Peyer's patch (tissue), 4 donors: Measurements from ENCODE around the gene APEH.

ENCODE experiments used
- POLR2A ChIP-seq, 2 donors: fragments of 450-650 bp; IDR thresholded peaks; one replicate each; pipeline ENCODE4 v1.5.1; 2017; ENCODE audit warnings: antibody characterized with exemption in 2 of 2, mild to moderate bottlenecking in 2 of 2, moderate library complexity in 2 of 2
- TF ChIP-seq, protein P1 (sequence below), 6 experiments: fragments of 450-650 bp in 4 of 6; fragments of 200-600 bp in 2 of 6; sonication (generic) in 1 of 6; IDR thresholded peaks; one replicate each; pipeline ENCODE4 v1.5.1; 2017 to 2019; ENCODE audit warnings: antibody characterized with exemption in 6 of 6, mild to moderate bottlenecking in 3 of 6, moderate library complexity in 1 of 6

DNA sequence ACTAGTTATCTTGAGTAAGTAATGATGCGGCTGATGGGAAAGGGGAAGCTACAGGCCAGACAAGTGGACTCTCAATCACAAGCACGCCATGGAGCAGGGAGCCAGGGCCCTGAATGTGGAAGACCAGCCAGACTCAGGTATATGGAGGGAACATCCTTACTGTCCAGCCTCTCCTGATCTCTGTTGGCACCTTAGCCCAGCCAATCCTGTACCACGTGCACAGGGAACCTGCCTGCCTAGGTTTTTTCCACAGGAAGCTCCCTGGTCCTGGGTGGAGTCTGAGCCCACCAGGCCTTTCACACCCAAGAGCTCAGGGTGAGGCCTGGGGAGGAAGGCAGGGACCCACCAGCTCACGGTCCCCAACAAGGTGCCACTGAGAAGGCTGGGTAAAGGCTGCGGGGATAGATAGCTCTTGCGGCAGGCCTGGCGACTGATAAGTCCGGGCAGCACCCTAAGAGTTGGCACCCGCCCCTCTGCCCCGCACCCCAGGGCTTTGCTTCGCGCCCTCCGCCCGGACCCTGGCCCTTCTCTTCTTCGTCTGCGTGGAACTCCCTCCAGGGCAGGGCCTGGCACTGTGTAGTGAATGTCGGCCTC, 933 bp upstream of the APEH start:
- TF ChIP-seq, protein P1, sequence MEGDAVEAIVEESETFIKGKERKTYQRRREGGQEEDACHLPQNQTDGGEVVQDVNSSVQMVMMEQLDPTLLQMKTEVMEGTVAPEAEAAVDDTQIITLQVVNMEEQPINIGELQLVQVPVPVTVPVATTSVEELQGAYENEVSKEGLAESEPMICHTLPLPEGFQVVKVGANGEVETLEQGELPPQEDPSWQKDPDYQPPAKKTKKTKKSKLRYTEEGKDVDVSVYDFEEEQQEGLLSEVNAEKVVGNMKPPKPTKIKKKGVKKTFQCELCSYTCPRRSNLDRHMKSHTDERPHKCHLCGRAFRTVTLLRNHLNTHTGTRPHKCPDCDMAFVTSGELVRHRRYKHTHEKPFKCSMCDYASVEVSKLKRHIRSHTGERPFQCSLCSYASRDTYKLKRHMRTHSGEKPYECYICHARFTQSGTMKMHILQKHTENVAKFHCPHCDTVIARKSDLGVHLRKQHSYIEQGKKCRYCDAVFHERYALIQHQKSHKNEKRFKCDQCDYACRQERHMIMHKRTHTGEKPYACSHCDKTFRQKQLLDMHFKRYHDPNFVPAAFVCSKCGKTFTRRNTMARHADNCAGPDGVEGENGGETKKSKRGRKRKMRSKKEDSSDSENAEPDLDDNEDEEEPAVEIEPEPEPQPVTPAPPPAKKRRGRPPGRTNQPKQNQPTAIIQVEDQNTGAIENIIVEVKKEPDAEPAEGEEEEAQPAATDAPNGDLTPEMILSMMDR (IDR thresholded peaks at IDR 0.05): no peak
- no peak for TF ChIP-seq POLR2A (IDR thresholded peaks at IDR 0.05)
